ENCODE measurements around the gene CRIP2. TPM values are rescaled to one million over a fixed set of nuclear protein-coding genes. Genes with fewer than 3 reads are reported as not detected.

Gene CRIP2
- total RNA-seq (2021; fragmentation: NEBNext Ultra II Directional; extraction: Animal tissue kit (Norgen Biotek cat#: 25700)) (4.0 and 4.2 TPM in 2 replicates), polyA plus RNA-seq (2011; rRNA removed) (13.5 and 28.4 TPM in 2 replicates), polyA minus RNA-seq (2011; rRNA and poly(A)+ RNA removed) (0.76 and 0.83 TPM in 2 replicates)
- polyA plus RNA-seq (2011; cell fraction: cytosol; rRNA removed) = 11.7 TPM
- polyA plus RNA-seq (2011; cell fraction: nucleus; rRNA removed) = 18.2 TPM
- 6.1 to 9.1 TPM (median 7.6 TPM) in 4 replicates for polyA plus RNA-seq (2012, experiment 1 of 2)
- 5.1 TPM for polyA plus RNA-seq (2012, experiment 2 of 2)
- 6.7 TPM for polyA plus RNA-seq (2013, experiment 1 of 2)
- polyA plus RNA-seq (2013, experiment 2 of 2) = 7.7 TPM
- 3.4 TPM for polyA minus RNA-seq (2011; cell fraction: cytosol; rRNA and poly(A)+ RNA removed)
- 3.5 TPM for polyA minus RNA-seq (2011; cell fraction: nucleus; rRNA and poly(A)+ RNA removed)
- long read RNA-seq, experiment 1, partial matches to known transcripts = 1 of 7 reads
- long read RNA-seq, experiment 1, other reads (novel, unspliced or antisense) = 2 of 7 reads
- long read RNA-seq, experiment 2 = 0 reads

GRCh38 chr14:105474483-105475268, at the start of gene CRIP2:
TSS of gene CRIP2 (plus strand) at chr14:105474821. CDS start at chr14:105474863, 42 bp downstream.
- Histone ChIP-seq H3K23me2 (ENCODE audit: low read depth, low read length) (peaks cover 14% of the 10 kb centered on the region; the same call in 1 of the 2 replicates), H3K4me2 (ENCODE audit: insufficient read depth in 1 of 2, low read depth in 2 of 2, low read length in 2 of 2) (peak within 1 kb of the TSS; percentile 33 to 90), H3K56ac (replicated peaks; ENCODE audit: insufficient read length, low read depth, low read length) (no peak within 1 kb of the TSS), H3K4me3 (ENCODE audit: extremely low read depth in 1 of 4, insufficient read depth in 2 of 4, low read depth in 3 of 4, low read length in 4 of 4) (peak within 1 kb of the TSS; percentile 55 to 78 (median 60)), H4K20me1 (replicated peaks in 1 of 2; ENCODE audit: control insufficient read depth in 1 of 2, insufficient read depth in 2 of 2, low read length in 2 of 2) (peaks cover 4 to 23% of the 10 kb centered on the region in 2 experiments), H4K91ac (replicated peaks; ENCODE audit: insufficient read length, low read length) (no peak within 1 kb of the TSS), H3K18ac (ENCODE audit: extremely low read depth, low read length) (peak within 1 kb of the TSS; percentile 83), H2BK15ac (ENCODE audit: low read length) (no peak within 1 kb of the TSS), H3K27me3 (replicated peaks in 1 of 4; ENCODE audit: control insufficient read depth in 3 of 4, extremely low read depth in 1 of 4, insufficient read depth in 3 of 4, low read length in 3 of 4) (peaks cover 41 to 56% (median 49%) of the 10 kb centered on the region in 4 experiments), H2BK5ac (ENCODE audit: low read depth, low read length) (peak within 1 kb of the TSS; percentile 52; the same call in 1 of the 2 replicates), H4K8ac (ENCODE audit: extremely low read depth, insufficient read depth, low read length) (peak within 1 kb of the TSS; percentile 51), H2BK12ac (ENCODE audit: low read depth, low read length) (peak within 1 kb of the TSS; percentile 80), H2BK120ac (replicated peaks; ENCODE audit: low read depth, low read length) (no peak within 1 kb of the TSS), H2AFZ (ENCODE audit: low read length) (no peak within 1 kb of the TSS), H4K5ac (ENCODE audit: insufficient read length, low read depth, low read length) (no peak within 1 kb of the TSS), H3K9me3 (ENCODE audit: insufficient read depth in 2 of 2, low read depth in 1 of 2, low read length in 1 of 2) (no peaks in the 10 kb centered on the region), H3K23ac (ENCODE audit: insufficient read length) (no peak within 1 kb of the TSS), H3K14ac (ENCODE audit: insufficient read length) (no peak within 1 kb of the TSS), H3K4ac (replicated peaks; ENCODE audit: insufficient read length, low read depth, low read length) (no peak within 1 kb of the TSS), H3K79me1 (ENCODE audit: low read depth, low read length) (no peaks in the 10 kb centered on the region), H3K36me3 (ENCODE audit: control insufficient read depth in 2 of 4, insufficient read depth in 4 of 4, low read length in 3 of 4) (peaks cover 0 to 5% (median 2%) of the 10 kb centered on the region in 4 experiments; a peak in 2 of 8 replicates), H3K79me2 (ENCODE audit: control insufficient read depth in 1 of 2, insufficient read depth in 2 of 2, low read length in 2 of 2) (no peaks in the 10 kb centered on the region), H3K4me1 (replicated peaks in 1 of 4; ENCODE audit: control insufficient read depth in 3 of 4, insufficient read depth in 4 of 4, low read length in 3 of 4) (peaks cover 0 to 41% (median 24%) of the 10 kb centered on the region in 4 experiments; a peak in 6 of 7 replicates), H3K9ac (replicated peaks in 1 of 4; ENCODE audit: extremely low read depth in 1 of 4, low read depth in 3 of 4, low read length in 3 of 4) (peak within 1 kb of the TSS in 1 of 4 experiments; percentile 70; a peak in 3 of 7 replicates), H2AK5ac (ENCODE audit: low read depth, low read length) (0 out of 2 replicates have a peak within 1 kb of the TSS, but pooled peaks have one; percentile 39), H2BK20ac (ENCODE audit: low read length) (no peak within 1 kb of the TSS), H3K27ac (ENCODE audit: low read depth, low read length) (no peak within 1 kb of the TSS)
- no peak for FAIRE-seq
- 2% methylated on average over 32 of the region's 118 CpGs; no CpG with 5 or more reads in 1 of the 2 experiments for WGBS, 2 experiments (ENCODE audit: extremely low coverage in 1 of 2, insufficient coverage in 1 of 2, insufficient read length in 1 of 2, insufficient replicate concordance in 2 of 2, low coverage in 1 of 2, low lambda C conversion rate in 2 of 2, missing lambda C conversion rate in 1 of 2)
- DNase-seq (ENCODE audit: low read depth in 1 of 2, low spot score in 2 of 2) = peak in 1 of 2 experiments; percentile 73
- CTCF ChIA-PET (ENCODE audit: partially characterized antibody) = interaction anchor here (1.2 to 4.2 kb wide), 2 partner anchors 27 to 101 kb away, joined by 5 to 19 read pairs; no protein-coding TSS in a partner anchor
- POLR2A ChIA-PET (ENCODE audit: partially characterized antibody) = interaction anchor here (0.6 to 1.2 kb wide), 4 partner anchors 11 to 130 kb away, joined by 3 read pairs; no protein-coding TSS in a partner anchor
- TF ChIP-seq EP300 (IDR thresholded peaks at IDR 0.05; ENCODE audit: borderline replicate concordance in 1 of 2, low read depth in 2 of 2, low read length in 2 of 2) = no peak
- no peak for TF ChIP-seq SIX5 (IDR thresholded peaks at IDR 0.05; ENCODE audit: low read depth, low read length)
- TF ChIP-seq JUND (IDR thresholded peaks at IDR 0.05; ENCODE audit: low read length) = no peak
- TF ChIP-seq KDM4A (IDR thresholded peaks at IDR 0.05; ENCODE audit: low read depth, low read length, severe bottlenecking) = peak; percentile 89
- TF ChIP-seq GABPA (IDR thresholded peaks at IDR 0.05; ENCODE audit: borderline replicate concordance, insufficient read depth, low read length) = no peak
- TF ChIP-seq CHD2 (IDR thresholded peaks at IDR 0.05; ENCODE audit: low read length) = no peak
- 0 out of 2 replicates have a peak, but pooled peaks have one; percentile 1 for TF ChIP-seq SRF (IDR thresholded peaks at IDR 0.05; ENCODE audit: low read depth, low read length)
- TF ChIP-seq GTF2F1 (IDR thresholded peaks at IDR 0.05; ENCODE audit: borderline replicate concordance, low read depth, low read length) = no peak
- 0 out of 2 replicates have a peak, but pooled peaks have one; percentile 40 for TF ChIP-seq PHF8 (conservative IDR thresholded peaks at IDR 0.05; ENCODE audit: low read depth, low read length)
